Measurements from ENCODE around the gene UCMA.
"Not testable (repeated sequence)": the region's sequence is repeated elsewhere in the genome, so short reads cannot be mapped to it uniquely, and the experiment has no call there.

Gene UCMA, protein sequence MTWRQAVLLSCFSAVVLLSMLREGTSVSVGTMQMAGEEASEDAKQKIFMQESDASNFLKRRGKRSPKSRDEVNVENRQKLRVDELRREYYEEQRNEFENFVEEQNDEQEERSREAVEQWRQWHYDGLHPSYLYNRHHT

DNA sequence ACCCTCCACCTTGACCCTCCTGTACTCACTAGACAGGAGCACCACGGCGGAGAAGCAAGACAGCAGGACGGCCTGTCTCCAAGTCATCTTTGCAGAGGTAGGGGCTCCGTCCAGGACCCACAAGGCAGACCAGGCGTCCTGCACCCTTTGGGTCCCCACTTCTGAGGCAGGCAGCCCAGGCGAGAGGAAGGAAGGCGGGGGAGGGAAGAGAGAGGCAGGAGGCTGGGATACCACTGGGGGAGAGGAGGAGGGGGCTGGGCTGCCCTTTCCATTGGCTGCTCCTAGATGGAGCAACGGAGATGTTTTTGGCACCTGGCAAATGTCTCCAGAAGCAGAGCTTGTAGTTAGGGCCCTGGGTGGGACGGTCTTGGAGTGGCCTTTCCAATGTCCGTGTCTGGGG is at the start of gene UCMA:
TSS of gene UCMA (minus strand) at position 203 of the 400 bp plus-strand sequence. CDS start at position 87, 116 bp downstream.
- no peak for DNase-seq

DNA sequence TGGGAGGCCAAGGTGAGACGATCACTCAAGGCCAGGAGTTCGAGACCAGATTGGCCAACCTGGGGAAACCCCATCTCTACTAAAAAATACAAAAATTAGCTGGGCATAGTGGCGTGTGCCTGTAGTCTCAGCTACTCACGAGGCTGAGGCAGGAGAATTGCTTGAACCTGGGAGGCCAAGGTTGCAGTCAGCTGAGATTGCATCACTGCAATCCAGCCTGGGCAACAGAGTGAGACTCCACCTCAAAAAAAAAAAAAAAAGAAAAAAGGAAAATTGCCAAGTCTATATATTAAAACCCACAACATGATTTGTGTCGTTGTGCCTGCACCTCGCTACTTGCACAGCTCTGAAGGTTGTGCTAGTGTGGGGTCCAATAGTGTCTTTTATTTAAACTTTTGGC is 48.2 kb upstream of the UCMA start:
- DNase-seq: not testable (repeated sequence)

DNA sequence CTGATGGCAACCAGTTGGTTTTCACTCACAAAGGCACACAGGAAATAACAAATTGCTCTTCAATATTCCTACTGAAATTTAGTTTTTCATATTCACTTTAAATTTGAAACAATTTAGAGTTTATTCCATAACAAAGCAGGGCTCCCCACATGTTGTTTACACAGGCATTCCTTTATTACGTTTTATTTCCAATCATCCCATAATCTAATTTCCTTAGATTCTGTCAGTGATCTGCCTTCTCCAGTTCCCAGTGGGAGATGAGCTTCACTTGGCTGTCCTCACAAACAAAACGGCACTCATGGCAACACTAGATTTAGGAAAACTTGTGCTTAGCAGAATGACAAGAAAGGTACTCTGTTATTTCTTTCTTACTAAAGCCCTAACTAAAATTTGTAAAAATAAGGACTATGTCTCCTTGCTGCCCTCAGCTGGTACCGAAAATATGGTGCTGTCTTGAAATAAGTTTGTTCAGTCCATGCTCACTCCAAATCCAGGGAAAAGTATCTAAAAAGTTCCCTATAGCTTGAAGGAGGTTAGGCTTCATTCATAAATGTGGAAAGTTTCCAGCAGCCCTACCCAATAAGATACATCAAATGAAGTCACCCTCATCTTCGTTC is 42.7 kb upstream of the UCMA start:
- DNase-seq: no peak

DNA sequence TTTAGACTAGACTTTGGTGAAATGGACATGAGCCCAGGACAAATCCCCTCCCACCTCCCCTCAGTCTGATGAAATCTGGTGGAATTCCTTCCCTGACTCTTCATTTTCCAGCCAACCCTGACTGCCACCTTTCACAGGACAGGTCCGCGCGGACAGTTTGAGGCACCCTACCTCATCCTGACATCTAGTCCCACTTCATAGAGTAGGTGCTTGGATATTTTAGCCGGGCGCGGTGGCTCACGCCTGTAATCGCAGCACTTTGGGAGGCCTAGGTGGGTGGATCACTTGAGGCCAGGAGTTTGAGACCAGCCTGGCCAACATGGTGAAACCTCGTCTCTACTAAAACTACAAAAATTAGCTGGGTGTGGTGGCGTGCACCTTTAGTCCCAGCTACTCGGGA is 42.0 kb upstream of the UCMA start:
- not testable (repeated sequence) for DNase-seq

DNA sequence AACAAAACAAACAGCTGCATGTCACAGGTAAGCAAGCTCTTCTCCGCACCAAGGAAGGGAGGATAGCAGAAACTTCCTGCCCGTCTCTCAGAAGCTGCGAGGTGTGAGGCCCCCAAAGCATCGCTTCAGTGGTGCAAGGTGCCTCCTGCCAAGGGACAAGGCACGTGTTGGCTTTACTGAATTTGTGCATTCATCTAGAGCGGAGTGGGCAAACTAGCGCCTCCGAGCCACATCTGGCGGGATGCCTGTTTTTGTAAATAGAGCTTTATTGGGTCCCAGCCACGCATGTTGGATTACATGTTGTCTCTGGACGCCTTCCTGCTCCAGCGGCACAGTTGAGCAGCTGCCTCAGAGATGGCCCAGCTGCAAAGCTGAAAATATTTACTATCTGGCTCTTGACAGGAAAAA is 38.0 kb upstream of the UCMA start:
- no peak for DNase-seq

DNA sequence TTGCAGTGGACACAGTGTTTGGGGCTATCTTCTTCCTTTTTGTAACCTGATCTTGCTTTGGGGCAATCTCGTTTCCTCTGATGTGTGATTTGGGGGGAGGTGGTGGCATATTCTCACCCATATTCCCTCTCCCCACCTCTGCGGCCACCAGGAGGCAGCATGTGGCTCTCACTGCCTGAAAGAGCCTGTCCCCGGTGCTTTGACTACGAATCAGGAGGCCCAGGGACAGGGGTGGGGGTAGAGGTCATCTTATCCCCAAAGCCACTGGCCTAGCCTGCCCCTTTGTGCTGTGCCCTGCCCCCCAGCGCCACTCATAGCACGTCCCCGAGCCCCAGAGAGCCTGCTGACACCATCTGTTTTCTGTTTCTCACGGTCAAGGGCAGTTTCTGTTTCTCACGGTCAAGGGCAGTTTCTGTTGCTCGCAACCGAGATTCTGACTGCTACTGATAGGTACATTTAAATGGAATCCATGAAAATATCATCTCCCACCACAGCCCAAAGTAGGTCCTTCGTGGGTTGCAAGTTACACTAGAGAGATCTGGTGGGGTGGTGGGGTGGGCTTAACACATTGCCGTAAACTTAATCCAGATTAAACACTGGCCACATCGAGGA is 37.5 kb upstream of the UCMA start:
- DNase-seq: peak; percentile 52

DNA sequence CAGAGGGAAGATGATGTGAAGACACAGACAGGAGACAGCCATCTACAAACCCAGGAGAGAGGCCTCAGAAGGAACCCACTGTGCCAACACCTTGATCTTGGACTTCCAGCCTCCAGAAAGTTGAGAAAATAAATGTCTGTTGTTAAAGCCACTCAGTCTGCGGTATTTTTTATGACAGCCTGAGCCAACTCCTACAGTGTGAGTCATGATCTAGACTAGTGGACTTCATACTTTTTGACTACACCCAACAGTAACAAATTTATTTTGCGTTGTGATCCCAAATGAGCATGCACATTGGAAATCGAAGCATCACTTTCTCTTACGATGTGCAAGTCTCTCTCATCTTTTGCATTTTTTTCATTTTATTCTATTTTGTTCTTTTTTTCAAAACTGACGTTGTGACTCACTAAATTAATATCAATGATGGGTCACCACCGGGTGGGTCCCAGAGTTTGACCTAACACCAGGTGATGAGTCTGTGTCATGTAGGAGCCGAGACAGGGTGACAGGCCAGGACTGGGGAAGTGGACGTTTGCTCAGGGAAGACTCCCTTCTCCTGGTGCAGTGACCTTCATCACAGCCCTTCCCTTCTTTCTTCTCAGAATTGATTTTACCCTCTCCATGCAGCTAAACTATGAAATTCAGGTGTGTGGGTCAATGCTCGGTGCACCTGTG is 36.8 kb upstream of the UCMA start:
- no peak for DNase-seq

DNA sequence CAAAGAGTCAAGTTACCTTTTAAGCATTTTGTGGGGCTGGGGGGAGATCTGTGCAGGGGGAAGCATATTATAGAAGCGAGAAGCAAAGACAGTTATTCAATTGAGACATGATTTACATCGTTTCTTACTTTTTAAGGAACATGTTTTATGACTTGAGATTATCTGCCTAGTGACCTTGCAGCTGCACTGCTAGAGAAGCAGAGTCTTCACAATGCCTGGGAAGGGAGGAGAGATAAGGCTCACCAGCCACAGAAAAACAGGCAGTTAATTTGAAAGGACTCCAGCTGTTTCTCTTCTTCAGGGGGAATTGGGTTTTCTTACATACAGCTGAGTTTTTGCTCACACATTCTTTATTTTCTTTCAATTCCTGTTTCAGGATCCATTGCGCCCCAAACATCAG is 34.7 kb upstream of the UCMA start:
- DNase-seq: no peak

DNA sequence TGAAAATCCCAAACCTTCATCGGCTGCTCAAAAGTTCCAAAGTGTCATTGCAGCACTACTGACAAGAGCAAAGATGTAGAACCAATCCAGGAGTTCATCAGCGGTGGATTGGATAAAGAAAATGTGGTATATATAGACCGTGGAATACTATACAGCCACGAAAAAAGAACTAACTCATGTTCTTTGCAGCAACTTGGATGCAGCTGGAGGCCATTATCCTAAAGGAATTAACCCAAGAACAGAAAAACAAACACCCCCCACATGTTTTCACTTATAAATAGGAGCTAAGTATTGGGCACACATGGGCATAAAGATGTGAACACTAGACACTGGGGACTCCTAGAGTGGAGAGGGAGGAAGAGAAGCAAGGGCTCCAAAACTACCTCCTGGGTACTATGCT is 34.1 kb upstream of the UCMA start:
- no peak for DNase-seq

DNA sequence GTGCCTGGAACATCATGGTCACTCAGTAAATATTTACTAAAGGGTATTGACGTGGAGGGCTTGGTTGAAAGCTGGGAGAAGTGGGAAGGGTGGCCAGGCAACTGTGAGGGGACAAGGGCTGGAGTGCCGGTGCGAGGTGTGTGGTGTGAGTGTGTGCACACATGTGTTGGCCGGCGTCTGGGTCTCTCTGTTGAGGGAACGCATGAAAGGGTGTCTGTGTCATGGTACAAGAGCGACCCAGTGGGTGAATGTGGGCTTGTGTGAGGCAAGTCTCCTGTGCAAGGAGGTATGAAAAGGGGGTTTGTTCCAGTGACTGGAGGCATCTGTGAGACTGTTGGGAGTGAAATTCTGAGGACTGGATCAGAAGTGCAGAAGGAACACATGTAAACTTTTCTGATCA is 29.4 kb upstream of the UCMA start:
- no peak for DNase-seq

DNA sequence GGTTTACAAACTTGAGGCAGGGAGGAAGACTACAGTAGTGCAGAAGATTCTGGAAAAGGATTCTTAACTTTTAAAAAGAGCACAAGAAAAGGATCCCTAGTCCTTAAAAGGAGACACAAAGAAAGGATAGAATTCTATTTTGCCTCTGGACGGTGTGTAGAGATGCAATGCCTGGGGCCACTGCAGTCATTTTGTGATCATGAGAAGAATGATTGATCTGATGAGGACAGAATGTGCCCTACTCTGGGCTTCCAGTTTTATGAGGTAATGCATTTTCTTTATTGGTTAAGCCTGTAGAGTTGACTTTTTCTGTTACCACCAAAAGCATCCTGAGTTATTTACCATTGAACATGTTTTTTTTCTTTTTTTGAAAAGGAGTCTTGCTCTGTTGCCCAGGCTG is 28.3 kb upstream of the UCMA start:
- DNase-seq: no peak

DNA sequence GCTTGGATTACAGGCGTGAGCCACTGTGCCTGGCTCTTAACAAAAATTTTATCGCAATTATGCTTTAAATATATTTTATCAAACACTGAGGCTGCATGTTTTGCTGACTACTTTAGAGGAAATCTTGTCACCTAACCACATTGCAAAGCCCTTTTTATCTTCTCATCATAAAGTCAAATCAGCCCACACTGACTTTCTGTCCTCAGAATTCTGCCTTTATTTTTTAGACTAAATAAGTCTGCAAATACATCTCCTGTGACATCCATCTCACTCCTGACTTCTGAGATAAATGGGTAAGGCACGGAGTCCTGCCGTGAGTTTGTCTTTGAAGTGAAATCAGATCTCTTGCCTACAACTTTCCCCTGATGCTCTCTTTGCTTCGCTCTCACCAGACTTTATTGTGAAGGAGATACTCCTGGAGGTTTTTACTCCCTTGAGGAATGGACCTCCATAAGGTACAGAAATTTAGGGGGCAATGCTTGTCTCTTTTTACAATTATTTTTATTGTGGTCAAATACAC is 23.5 kb upstream of the UCMA start:
- no peak for DNase-seq

DNA sequence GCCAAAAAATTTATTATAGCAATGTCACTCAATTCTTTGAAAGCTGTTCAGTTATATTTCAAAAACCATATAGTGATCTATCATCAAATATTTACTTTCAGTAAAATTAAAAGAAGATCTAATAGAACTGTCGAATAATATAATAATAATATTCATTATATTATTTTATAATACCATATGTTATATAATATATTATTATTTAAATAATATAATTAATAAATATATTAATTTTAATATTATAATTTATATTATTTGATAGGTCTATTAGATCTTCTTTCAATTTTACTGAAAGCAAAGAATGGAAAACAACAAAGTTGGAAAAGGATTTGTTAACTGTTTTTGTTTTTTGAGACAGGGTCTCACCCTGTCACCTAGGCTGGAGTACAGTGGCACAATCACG is 22.5 kb upstream of the UCMA start:
- DNase-seq: no peak

DNA sequence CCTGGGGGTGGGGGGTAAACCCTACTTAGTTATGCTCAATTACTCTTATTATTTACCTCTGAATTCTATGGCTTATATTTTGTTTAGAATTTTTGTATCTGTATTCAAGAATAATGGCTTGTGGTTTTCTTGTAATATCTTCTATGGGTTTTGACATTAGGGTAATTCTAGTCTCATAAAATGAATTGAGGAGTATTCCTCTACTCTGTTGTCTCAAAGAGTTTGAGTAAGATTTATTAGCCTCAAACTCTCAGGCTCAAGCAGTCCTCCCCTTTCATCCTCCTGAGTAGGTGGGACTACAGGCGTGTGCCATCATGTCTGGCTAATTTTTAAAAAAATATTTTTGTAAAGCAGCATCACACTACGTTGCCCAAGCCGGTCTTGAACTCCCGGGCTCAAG is 19.6 kb upstream of the UCMA start:
- no peak for DNase-seq

DNA sequence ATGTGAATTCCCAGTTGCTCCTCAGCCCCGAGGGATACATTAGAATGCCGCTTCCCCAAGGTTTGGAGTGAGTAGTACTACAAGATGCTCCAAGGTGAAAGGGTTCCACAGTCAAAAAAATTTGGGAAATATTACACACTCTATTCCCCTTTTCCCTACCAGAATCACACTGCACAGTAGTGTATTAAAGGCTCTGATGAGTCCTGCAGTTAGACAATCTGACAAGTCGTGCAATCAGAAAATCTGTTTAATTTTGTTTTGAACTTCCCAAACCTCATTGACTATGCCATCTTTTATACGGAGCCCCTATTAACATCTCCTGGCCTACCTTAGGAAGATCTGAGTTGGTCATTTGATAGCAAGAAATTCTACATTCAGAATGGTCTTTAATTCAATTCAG is 13.6 kb upstream of the UCMA start:
- DNase-seq: no peak

DNA sequence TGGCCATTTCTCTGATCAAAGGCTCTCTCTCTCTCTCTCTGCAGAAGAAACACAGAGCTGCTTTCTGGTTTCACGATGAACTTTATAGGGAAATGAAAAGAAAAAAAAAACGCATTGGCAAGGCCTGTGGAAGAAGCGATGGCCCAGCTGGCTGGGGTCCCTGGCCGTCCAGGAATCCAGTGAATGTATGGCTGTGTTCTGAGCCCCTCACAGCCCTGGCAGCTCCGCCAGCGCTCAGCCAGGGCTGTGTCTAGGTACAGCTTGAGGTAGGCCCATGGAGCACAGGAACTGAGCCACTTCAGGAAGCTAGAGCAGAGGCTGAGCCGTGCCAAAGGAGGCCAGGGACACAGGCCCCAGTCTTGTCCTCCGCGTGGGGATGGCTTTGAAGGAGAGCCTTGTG is 13.1 kb upstream of the UCMA start:
- no peak for DNase-seq

DNA sequence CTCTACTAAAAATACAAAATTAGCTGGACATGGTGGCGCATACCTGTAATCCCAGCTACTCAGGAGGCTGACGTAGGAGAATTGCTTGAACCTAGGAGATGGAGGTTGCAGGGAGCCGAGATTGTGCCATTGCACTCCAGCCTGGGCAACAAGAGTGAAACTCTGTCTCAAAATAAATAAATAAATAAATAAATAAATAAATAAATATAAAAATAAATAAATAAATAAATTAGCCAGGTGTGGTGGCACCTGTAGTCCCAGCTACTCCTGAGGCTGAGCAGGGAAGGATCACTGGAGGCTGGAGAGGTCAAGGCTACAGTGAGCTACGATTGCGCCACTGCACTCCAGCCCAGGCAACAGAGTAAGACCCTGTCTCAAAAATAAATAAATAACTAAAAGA is 8.1 kb upstream of the UCMA start:
- not testable (repeated sequence) for DNase-seq

DNA sequence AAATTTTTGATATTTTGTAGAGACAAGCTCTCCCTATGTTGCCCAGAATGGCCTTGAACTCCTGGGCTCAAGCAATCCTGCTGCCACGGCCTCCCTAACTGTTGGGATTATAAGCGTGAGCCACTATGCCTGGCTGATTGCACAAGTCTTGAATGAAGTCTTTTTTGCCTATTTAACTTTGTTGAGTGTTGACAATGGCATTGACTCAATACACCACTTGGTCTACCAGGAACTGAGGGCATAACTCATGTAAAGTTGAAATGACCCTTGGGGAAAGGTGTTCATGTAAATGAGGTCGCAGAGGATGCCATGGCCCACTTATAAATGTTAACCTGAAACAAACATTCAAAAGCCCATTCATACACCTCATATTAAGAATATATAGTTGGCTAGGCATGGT is 7.4 kb upstream of the UCMA start:
- DNase-seq: no peak

DNA sequence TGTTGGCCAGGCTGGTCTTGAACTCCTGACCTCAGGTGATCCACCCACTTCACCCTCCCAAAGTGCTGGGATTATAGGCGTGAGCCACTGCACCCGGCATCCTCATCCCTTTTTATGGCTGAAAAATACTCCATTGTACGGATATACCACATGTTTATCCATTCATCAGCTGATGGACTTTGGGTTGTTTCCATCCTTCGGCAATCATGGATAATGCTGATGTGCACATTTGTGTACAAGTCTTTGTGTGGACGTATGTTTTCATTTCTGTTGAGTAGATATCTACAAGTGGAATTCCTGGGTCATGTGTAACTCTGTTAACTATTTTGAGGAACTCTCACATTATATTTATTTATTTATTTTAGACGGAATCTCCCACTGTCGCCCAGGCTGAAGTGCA is 5.7 kb upstream of the UCMA start:
- DNase-seq: no peak

DNA sequence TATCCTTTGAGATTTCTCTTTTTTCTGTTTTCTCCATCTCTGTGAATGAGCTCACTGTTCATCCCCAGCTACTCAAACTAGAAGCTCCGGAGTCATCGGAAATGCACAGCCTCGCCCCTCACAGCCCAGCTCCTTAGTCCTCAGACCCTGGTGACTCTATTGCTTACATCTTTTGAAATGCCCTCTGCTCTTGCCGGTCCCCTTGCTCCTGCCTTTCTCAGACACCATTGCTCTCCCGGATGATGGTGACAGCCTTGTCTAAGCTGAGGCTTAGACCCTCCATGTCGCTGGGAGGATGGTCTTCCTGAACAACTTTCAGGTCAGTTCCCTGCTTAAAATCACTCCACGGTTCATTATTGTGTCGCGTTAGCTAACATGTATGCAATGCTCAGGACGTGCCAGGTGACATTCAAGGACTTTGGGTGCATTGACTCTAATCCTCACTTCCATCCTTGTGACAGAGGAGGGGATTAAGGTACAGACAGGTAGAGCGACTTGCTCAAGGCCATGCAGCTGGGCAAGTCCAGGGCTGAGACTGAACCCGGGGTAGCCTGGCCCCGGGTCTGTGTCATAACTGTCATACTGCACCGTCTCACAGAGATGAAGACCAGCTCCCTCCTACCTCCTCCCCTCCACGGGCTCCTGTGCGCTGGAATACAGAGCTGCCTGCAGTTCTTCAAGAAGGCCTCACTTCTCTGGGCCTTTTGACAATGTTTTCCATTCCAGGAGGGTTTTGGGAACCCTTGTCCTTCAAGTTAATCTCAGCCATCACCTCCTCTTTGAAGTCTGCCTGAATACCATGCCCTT is 4.3 kb upstream of the UCMA start:
- DNase-seq: no peak

DNA sequence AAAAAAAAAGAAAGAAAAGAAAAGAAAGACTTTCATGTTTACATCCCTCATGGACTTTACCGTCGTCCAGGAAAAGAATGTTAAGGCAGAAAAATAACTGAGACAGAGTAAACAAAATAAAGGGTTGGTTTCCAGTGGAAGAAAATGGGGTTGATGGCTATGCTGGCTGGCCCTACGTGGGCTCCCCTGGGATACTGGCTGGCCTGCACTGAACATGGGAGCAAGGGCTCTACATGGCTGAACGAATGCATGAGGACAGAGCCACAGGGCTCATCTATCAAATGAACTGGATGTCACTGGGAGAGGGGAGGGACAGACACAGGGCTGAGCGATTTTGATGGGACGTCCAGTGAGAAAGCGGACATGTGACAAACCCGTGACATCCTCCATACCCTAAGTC is 2.5 kb upstream of the UCMA start:
- no peak for DNase-seq

DNA sequence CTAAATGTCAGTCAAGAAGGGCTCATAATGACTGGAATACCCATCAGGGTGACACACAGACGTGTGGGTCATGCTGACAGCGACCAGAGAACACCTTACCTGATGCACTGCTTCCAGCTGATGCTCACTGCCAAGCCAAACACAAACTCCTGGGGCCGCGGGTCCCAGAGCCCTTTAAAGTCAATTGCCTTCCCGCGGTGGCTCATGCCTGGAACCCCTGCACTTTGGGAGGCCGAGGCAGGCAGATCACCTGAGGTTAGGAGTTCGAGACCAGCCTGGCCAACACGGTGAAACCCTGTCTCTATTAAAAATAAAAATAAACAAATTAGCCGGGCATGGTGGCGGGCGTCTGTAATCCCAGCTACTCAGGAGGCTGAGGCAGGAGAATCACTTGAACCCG is 562 bp upstream of the UCMA start:
- DNase-seq: not testable (repeated sequence)

DNA sequence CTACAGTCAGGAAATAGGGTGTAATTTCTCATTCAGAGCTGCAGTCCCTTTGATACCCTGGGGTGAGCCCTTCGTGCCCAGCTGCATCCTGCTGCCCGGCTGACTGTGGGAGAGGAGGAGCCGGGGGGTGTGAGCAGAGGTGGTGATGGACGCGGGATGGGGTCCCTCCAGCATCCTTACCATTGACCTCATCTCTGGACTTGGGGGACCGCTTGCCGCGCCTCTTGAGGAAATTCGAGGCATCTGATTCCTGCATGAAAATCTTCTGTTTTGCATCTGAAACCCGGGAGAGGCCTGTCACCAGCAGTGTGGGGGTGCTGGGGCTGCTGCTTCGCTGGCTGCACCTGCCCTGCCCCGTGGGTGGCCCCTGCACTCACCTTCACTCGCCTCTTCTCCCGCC is 816 bp downstream of the UCMA start:
- no peak for DNase-seq
